Measurements from ENCODE around the gene HTT-AS. TPM values are rescaled to one million over a fixed set of nuclear protein-coding genes. Genes with fewer than 3 reads are reported as not detected.

HTT-AS gene
- total RNA-seq, 1 experiment from 2014 or later: not detected

GRCh38 chr4:3122081-3122563, 47.8 kb upstream of the HTT-AS start:
- ChIA-PET POLR2A (no interaction called here), CTCF (no interaction called here)
- intact Hi-C loops (cut with micrococcal nuclease; ENCODE audit: unreplicated experiment): no loop called here
- no TSS peak for BruUV-seq (replicated peaks)
- H3K9me3 Mint-ChIP-seq (ENCODE audit: unreplicated experiment): no peaks in the 10 kb centered on the region
- H3K27ac Mint-ChIP-seq (ENCODE audit: unreplicated experiment): no peak overlapping the region
- Histone ChIP-seq H3K36me3 (ENCODE audit: control insufficient read depth, insufficient read depth, low read length) (peaks cover 2% of the 10 kb centered on the region; the same call in 1 of the 2 replicates), H3K4me3 (ENCODE audit: low read depth, low read length) (no peak overlapping the region), H3K27me3 (replicated peaks; ENCODE audit: control insufficient read depth, insufficient read depth, low read length) (no peaks in the 10 kb centered on the region), H3K9me3 (no peaks in the 10 kb centered on the region), H3K4me1 (no peaks in the 10 kb centered on the region)
- no peak for TF ChIP-seq CTCF (IDR thresholded peaks at IDR 0.05; ENCODE audit: insufficient read depth in 1 of 2, low read depth in 1 of 2, low read length in 1 of 2, severe bottlenecking in 1 of 2, unreplicated experiment in 1 of 2)
- H3K4me3 Mint-ChIP-seq (ENCODE audit: unreplicated experiment): no peak overlapping the region
- H3K4me1 Mint-ChIP-seq (ENCODE audit: low read depth, unreplicated experiment): no peaks in the 10 kb centered on the region
- H3K27me3 Mint-ChIP-seq (ENCODE audit: insufficient read depth, unreplicated experiment): no peaks in the 10 kb centered on the region
- no peak for DNase-seq
- H3K36me3 Mint-ChIP-seq (ENCODE audit: insufficient read depth, unreplicated experiment): peaks cover 38% of the 10 kb centered on the region

GRCh38 chr4:3121596-3121995, 47.3 kb upstream of the HTT-AS start:
- Mint-ChIP-seq H3K27ac (ENCODE audit: unreplicated experiment) (no peak overlapping the region), H3K4me3 (ENCODE audit: unreplicated experiment) (no peak overlapping the region), H3K4me1 (ENCODE audit: low read depth, unreplicated experiment) (no peaks in the 10 kb centered on the region), H3K36me3 (ENCODE audit: insufficient read depth, unreplicated experiment) (peaks cover 44% of the 10 kb centered on the region), H3K9me3 (ENCODE audit: unreplicated experiment) (no peaks in the 10 kb centered on the region), H3K27me3 (ENCODE audit: insufficient read depth, unreplicated experiment) (no peaks in the 10 kb centered on the region)
- Histone ChIP-seq H3K4me3 (ENCODE audit: low read depth, low read length) (no peak overlapping the region), H3K36me3 (ENCODE audit: control insufficient read depth, insufficient read depth, low read length) (peaks cover 2% of the 10 kb centered on the region; the same call in 1 of the 2 replicates), H3K9me3 (no peaks in the 10 kb centered on the region), H3K27me3 (replicated peaks; ENCODE audit: control insufficient read depth, insufficient read depth, low read length) (no peaks in the 10 kb centered on the region), H3K4me1 (no peaks in the 10 kb centered on the region)
- ChIA-PET CTCF (no interaction called here), POLR2A (no interaction called here)
- no peak for TF ChIP-seq CTCF (IDR thresholded peaks at IDR 0.05; ENCODE audit: insufficient read depth in 1 of 2, low read depth in 1 of 2, low read length in 1 of 2, severe bottlenecking in 1 of 2, unreplicated experiment in 1 of 2)
- no peak for DNase-seq
- intact Hi-C loops (cut with micrococcal nuclease; ENCODE audit: unreplicated experiment): no loop called here
- BruUV-seq (replicated peaks): no TSS peak

- ChIA-PET CTCF (no interaction called here), POLR2A (no interaction called here)
- Mint-ChIP-seq H3K27ac (ENCODE audit: unreplicated experiment) (no peak overlapping the region), H3K4me1 (ENCODE audit: low read depth, unreplicated experiment) (no peaks in the 10 kb centered on the region), H3K36me3 (ENCODE audit: insufficient read depth, unreplicated experiment) (peaks cover 48% of the 10 kb centered on the region), H3K4me3 (ENCODE audit: unreplicated experiment) (no peak overlapping the region), H3K27me3 (ENCODE audit: insufficient read depth, unreplicated experiment) (no peaks in the 10 kb centered on the region), H3K9me3 (ENCODE audit: unreplicated experiment) (no peaks in the 10 kb centered on the region)
- DNase-seq: no peak
- Histone ChIP-seq H3K36me3 (ENCODE audit: control insufficient read depth, insufficient read depth, low read length) (peaks cover 3% of the 10 kb centered on the region; the same call in 1 of the 2 replicates), H3K9me3 (no peaks in the 10 kb centered on the region), H3K4me3 (ENCODE audit: low read depth, low read length) (no peak overlapping the region), H3K27me3 (replicated peaks; ENCODE audit: control insufficient read depth, insufficient read depth, low read length) (no peaks in the 10 kb centered on the region), H3K4me1 (no peaks in the 10 kb centered on the region)
- no TSS peak for BruUV-seq (replicated peaks)
- no peak for TF ChIP-seq CTCF (IDR thresholded peaks at IDR 0.05; ENCODE audit: insufficient read depth in 1 of 2, low read depth in 1 of 2, low read length in 1 of 2, severe bottlenecking in 1 of 2, unreplicated experiment in 1 of 2)
- intact Hi-C loops (cut with micrococcal nuclease; ENCODE audit: unreplicated experiment): no loop called here
Observed at GRCh38 chr4:3121110-3121509, 46.8 kb upstream of the HTT-AS start.

Data from Caco-2 (cell line).